HepG2 (cell line): ENCODE results near the gene RGS14. TPM values are rescaled to one million over a fixed set of nuclear protein-coding genes. Genes with fewer than 3 reads are reported as not detected.

Experiments
- ARID4A ChIP-seq: sonication (generic); formaldehyde crosslinking; IDR thresholded peaks from 2 replicates; pipeline ENCODE4 v1.5.0; 2020; ENCODE audit warnings: mild to moderate bottlenecking, missing genetic modification reagents, borderline replicate concordance
- HBP1 ChIP-seq: IDR thresholded peaks from 2 replicates; pipeline ENCODE4 v1.6.1; 2016; ENCODE audit warnings: low read depth, control low read depth
- NBN ChIP-seq: fragments of 450-650 bp; conservative IDR thresholded peaks from 2 replicates; pipeline ENCODE4 v1.6.1; 2017
- NCOA5 ChIP-seq: sonication (generic); formaldehyde crosslinking; IDR thresholded peaks from 2 replicates; pipeline ENCODE4 v1.4.0; 2020; ENCODE audit warnings: missing genetic modification reagents
- NFIB ChIP-seq: sonication (generic); formaldehyde crosslinking; IDR thresholded peaks from 2 replicates; pipeline ENCODE4 v1.9.0; 2021; ENCODE audit warnings: missing genetic modification reagents, mild to moderate bottlenecking, borderline replicate concordance
- PTBP1 ChIP-seq: fragments of 200-400 bp; formaldehyde crosslinking; IDR thresholded peaks from 2 replicates; pipeline ENCODE4 v1.6.1; 2018; ENCODE audit warnings: low read length, low read depth; ENCODE audit not compliant: poor library complexity, severe bottlenecking
- SKI ChIP-seq: fragments of 450-650 bp; IDR thresholded peaks from one replicate; pipeline ENCODE4 v1.6.1; 2018; ENCODE audit warnings: mild to moderate bottlenecking; ENCODE audit not compliant: partially characterized antibody
- TBP ChIP-seq: sonication (generic); formaldehyde crosslinking; IDR thresholded peaks from 2 replicates; pipeline ENCODE4 v1.5.0; 2020; ENCODE audit warnings: missing genetic modification reagents
- THRA ChIP-seq: sonication (generic); formaldehyde crosslinking; IDR thresholded peaks from 2 replicates; pipeline ENCODE4 v1.4.0; 2020; ENCODE audit warnings: missing genetic modification reagents, borderline replicate concordance
- ZNF17 ChIP-seq: sonication (generic); formaldehyde crosslinking; IDR thresholded peaks from 2 replicates; pipeline ENCODE4 v1.5.0; 2020; ENCODE audit warnings: mild to moderate bottlenecking, missing genetic modification reagents
- ZNF235 ChIP-seq: sonication (generic); formaldehyde crosslinking; IDR thresholded peaks from 2 replicates; pipeline ENCODE4 v1.8.1; 2023; ENCODE audit warnings: mild to moderate bottlenecking, missing genetic modification reagents, borderline replicate concordance
- ZNF326 ChIP-seq: sonication (generic); formaldehyde crosslinking; IDR thresholded peaks from 2 replicates; pipeline ENCODE4 v1.4.0; 2020; ENCODE audit warnings: missing genetic modification reagents, borderline replicate concordance
- ZNF616 ChIP-seq: sonication (generic); formaldehyde crosslinking; IDR thresholded peaks from 2 replicates; pipeline ENCODE4 v1.5.0; 2020; ENCODE audit warnings: low read depth, mild to moderate bottlenecking, missing genetic modification reagents
- ZNF749 ChIP-seq: sonication (generic); formaldehyde crosslinking; IDR thresholded peaks from 2 replicates; pipeline ENCODE4 v1.8.0; 2022; ENCODE audit warnings: mild to moderate bottlenecking, missing genetic modification reagents, moderate library complexity, borderline replicate concordance
- polyA plus RNA-seq, 8 experiments: library from polyadenylated mRNA; depleted of rRNA in 3 of 8; stranded (reverse) in 7 of 8; unstranded in 1 of 8; fragments of >200 nt; fragmentation: Illumina TruSeq in 4 of 8; extraction: Trizol in 4 of 8; gene quantifications; 2 replicates each; pipeline versions ENCODE4 v1.2.1 to v1.2.3, GENCODE V29; 2011 to 2016; ENCODE audit warnings: low read depth in 4 of 8, missing spikeins in 1 of 8, mixed read lengths in 1 of 8; ENCODE audit not compliant: insufficient read depth in 1 of 8
- total RNA-seq, 5 experiments: library from RNA; depleted of rRNA; stranded (reverse); fragments of >200 nt; fragmentation: Illumina TruSeq; extraction: Trizol; gene quantifications; 2 replicates each; pipeline ENCODE4 v1.2.3, GENCODE V29; 2016; ENCODE audit warnings: low read depth in 1 of 5
- TF ChIP-seq, protein P1 (sequence below): sonication (generic); formaldehyde crosslinking; IDR thresholded peaks from 2 replicates; pipeline ENCODE4 v1.5.0; 2020; ENCODE audit warnings: missing genetic modification reagents
- TF ChIP-seq, protein P2 (sequence below): sonication (generic); formaldehyde crosslinking; IDR thresholded peaks from 2 replicates; pipeline ENCODE4 v1.4.0; 2020; ENCODE audit warnings: missing genetic modification reagents, low read depth, mild to moderate bottlenecking, borderline replicate concordance

Gene RGS14
- total and polyA plus RNA-seq, 2 of the 13 experiments (the other 11 are each of a cell fraction or from before 2014, with no cell fraction given) = 11.1 to 17.2 TPM

DNA sequence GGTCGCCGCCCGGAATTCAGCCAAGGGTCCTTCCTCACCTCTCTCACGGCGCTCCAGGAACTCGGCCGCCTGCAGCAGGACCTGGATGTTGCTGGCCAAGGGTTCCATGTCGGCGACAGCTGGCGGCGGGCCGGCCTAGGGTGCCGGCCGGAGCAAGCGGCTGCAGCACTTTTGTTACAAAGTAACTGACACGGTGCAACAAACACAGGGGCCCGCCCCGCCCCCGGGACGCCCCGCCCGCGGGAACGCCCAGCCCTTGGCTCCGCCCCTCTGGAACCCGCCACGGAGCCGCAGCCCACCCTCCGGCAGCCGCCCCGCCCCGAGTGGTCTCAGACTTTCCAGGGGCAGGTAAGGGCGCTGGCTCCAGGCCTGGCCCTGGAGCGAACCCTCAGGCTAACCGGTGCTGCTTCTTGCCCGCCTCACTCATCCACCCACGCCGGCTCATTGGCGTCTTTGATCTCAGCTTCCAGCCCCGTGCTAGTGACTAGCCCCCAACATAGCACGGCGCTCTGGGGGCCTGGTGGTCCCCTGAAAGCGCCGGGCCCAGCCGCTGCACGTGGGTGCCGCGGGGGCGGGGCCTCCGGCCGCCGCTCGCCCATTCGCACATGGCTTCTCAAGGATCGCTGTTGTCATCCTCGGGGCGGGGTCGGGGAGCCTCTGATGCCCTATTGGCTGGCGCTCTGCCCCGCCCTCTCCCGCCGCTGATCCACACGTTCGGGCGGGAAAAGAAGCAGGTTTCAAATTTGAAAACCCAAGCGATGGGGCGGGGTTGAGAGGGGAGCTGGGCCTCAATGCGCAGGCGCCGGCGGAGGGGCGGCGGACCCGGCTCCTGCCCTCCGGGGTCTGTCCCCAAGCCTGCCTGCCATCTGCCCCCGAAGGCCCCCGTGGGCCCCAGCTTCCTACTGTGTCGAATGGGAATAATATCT lies 45.7 kb upstream of the RGS14 start, which contains the start of gene MXD3 (continued):
- peak; percentile 91 for TF ChIP-seq ARID4A (CRISPR knock-in tag)
- no peak for TF ChIP-seq NCOA5
- TF ChIP-seq HBP1 (CRISPR knock-in tag) = no peak
- TF ChIP-seq SKI = no peak
- TF ChIP-seq THRA (CRISPR knock-in tag) = peak; percentile 54; the same call in 1 of the 2 replicates
- TF ChIP-seq ZNF616 = no peak
- TF ChIP-seq, protein P1, sequence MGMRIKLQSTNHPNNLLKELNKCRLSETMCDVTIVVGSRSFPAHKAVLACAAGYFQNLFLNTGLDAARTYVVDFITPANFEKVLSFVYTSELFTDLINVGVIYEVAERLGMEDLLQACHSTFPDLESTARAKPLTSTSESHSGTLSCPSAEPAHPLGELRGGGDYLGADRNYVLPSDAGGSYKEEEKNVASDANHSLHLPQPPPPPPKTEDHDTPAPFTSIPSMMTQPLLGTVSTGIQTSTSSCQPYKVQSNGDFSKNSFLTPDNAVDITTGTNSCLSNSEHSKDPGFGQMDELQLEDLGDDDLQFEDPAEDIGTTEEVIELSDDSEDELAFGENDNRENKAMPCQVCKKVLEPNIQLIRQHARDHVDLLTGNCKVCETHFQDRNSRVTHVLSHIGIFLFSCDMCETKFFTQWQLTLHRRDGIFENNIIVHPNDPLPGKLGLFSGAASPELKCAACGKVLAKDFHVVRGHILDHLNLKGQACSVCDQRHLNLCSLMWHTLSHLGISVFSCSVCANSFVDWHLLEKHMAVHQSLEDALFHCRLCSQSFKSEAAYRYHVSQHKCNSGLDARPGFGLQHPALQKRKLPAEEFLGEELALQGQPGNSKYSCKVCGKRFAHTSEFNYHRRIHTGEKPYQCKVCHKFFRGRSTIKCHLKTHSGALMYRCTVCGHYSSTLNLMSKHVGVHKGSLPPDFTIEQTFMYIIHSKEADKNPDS (CRISPR knock-in tag) = no peak
- no peak for TF ChIP-seq PTBP1
- TF ChIP-seq, protein P2, sequence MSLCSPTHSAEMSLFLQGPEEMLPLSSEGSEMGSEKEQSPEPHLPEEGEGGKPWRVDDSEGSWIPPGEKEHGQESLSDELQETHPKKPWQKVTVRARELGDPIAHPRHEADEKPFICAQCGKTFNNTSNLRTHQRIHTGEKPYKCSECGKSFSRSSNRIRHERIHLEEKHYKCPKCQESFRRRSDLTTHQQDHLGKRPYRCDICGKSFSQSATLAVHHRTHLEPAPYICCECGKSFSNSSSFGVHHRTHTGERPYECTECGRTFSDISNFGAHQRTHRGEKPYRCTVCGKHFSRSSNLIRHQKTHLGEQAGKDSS = no peak
- no peak; the same call in 1 of the 2 replicates for TF ChIP-seq ZNF749
- no peak for TF ChIP-seq ZNF235 (CRISPR knock-in tag)
- no peak for TF ChIP-seq TBP (CRISPR knock-in tag)
- no peak for TF ChIP-seq NFIB
- TF ChIP-seq ZNF17 = no peak
- no peak for TF ChIP-seq ZNF326 (CRISPR knock-in tag)
- no peak for TF ChIP-seq NBN
